Measurements from ENCODE around the gene SMIM1.

SMIM1 gene

DNA sequence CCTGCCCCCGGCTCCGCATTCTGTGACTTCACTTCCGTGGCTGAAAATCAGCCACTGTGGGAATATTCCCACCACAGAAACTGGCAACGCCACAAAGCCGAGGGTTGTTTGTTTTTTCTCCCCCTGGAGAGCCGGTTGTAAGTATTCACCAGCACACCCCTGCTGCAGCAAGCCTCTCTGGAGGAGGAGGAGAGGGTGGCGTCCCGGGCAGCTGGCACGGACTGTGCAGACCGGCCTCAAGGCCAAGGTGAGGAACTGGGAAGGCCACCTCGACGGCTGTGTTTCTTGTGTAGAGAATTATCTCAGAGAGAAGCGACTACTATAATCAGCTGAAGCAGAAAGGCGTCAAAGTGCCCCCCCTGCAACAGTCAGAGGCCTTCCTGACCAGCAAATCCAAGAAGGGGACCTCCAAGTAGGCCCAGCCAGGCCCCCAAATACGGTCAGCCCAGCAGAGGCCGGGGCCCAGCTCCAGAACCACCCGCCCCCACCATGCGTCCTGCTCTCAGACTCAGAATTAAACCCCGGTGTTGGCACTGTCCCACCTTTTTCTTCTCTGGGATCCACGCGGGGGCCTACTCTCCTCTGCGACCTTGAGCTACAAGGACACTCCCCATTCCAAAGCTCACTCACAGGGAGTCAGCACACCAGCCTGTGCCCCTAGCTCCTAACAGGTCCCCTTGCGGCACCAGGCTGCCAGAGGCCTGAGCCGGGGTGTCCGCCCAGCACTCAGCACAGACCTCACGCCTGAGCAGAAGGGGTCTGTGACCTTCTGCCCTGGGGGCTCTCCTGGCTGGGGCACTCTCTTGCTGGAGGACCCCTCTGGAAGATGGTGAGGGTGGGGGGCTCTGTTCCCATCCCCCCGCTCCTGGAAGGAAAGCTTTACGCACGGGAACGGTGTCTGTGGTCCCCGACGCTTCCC is 1.2 kb upstream of the SMIM1 start:
- DNase-seq (ENCODE audit: extremely low spot score), result no peak
- CTCF ChIA-PET, result interaction anchor here (1.0 to 1.2 kb wide), 2 partner anchors 22 to 47 kb away, joined by 3 read pairs; no protein-coding TSS in a partner anchor
- TF ChIP-seq, protein P1, sequence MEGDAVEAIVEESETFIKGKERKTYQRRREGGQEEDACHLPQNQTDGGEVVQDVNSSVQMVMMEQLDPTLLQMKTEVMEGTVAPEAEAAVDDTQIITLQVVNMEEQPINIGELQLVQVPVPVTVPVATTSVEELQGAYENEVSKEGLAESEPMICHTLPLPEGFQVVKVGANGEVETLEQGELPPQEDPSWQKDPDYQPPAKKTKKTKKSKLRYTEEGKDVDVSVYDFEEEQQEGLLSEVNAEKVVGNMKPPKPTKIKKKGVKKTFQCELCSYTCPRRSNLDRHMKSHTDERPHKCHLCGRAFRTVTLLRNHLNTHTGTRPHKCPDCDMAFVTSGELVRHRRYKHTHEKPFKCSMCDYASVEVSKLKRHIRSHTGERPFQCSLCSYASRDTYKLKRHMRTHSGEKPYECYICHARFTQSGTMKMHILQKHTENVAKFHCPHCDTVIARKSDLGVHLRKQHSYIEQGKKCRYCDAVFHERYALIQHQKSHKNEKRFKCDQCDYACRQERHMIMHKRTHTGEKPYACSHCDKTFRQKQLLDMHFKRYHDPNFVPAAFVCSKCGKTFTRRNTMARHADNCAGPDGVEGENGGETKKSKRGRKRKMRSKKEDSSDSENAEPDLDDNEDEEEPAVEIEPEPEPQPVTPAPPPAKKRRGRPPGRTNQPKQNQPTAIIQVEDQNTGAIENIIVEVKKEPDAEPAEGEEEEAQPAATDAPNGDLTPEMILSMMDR (IDR thresholded peaks at IDR 0.05; ENCODE audit: control extremely low read depth, extremely low read depth, low read depth, missing control alignments), result no peak
- POLR2A ChIA-PET, result no interaction called here

DNA sequence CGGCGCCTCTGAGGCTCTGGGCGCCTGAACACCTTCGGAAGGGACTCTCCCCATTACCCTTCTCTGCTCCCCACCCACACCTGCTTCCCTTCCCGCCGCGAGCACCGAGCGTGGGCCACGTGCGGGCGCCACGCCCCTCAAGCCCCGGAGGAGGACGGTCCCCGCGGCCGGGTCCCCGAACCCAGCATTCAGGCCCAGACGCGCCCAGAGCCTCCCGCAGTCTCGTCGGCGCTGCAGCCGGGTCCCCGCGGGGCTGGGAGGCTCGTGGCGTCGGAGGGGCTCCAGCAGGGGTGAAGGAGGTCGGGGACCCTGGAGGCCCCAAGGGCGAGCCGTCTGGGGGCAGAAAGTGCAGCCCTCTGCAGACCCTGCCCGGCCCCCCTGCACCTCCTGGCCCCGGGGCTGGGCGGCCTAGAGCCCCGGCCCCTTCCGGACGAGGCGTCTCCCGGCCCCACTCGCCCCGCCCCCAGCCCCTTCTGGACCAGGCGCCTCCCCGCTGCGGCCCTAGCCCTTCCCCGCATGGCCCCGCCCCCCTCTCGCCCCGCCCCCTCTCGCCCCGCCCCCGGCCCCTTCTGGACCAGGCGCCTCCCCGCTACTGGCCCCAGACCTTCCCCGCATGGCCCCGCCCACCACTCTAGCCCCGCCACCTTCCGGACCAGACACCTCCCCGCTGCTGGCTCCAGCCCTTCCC is 378 bp upstream of the SMIM1 start:
- peak; percentile 100 for DNase-seq (ENCODE audit: extremely low spot score)
- ChIA-PET CTCF (interaction anchor here (1.0 to 1.2 kb wide), 2 partner anchors 21 to 48 kb away, joined by 3 read pairs; no protein-coding TSS in a partner anchor), POLR2A (no interaction called here)
- TF ChIP-seq, protein P1 (IDR thresholded peaks at IDR 0.05; ENCODE audit: control extremely low read depth, extremely low read depth, low read depth, missing control alignments), result no peak

DNA sequence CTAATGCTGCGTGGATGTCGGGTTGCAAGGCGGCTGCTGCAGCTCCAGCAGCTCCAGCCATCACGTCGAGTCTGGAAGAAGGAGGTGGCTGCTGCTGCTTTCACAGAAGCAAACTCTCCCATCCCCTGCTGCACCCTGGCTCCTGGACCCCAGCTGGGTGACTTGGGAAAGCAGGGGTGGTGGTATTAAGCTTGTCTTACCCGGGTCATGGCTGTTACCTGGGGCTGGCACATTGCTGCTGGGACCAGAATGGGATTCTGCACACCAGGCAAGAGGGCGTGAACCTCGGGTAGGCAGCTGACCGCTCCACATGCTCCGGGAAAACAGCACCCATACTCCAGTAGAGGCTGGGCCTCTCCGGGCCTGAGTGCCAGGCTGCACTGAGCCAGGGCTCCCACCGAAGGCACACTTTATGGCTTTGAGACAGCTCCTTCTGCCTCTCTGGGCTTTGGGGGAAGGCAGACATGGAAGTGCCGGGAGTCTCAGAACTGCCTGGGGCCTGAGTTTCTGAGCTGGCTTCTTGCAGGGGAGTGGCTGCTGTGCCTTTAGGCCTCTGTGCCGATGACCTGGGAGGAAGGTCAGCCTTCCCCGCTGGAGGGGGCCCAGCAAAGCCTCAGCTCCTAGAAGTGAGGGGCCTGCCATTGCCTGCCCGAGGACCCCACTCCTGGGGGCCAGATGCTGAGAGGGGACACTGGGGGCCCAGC is 1.2 kb downstream of the SMIM1 start:
- TF ChIP-seq, protein P1 (IDR thresholded peaks at IDR 0.05; ENCODE audit: control extremely low read depth, extremely low read depth, low read depth, missing control alignments), result no peak
- POLR2A ChIA-PET, result no interaction called here
- DNase-seq (ENCODE audit: extremely low spot score), result no peak
- CTCF ChIA-PET, result interaction anchor here (1.1 to 1.3 kb wide), 2 partner anchors 22 to 126 kb away, joined by 3 read pairs; partner anchors contain the start of gene C1orf174

DNA sequence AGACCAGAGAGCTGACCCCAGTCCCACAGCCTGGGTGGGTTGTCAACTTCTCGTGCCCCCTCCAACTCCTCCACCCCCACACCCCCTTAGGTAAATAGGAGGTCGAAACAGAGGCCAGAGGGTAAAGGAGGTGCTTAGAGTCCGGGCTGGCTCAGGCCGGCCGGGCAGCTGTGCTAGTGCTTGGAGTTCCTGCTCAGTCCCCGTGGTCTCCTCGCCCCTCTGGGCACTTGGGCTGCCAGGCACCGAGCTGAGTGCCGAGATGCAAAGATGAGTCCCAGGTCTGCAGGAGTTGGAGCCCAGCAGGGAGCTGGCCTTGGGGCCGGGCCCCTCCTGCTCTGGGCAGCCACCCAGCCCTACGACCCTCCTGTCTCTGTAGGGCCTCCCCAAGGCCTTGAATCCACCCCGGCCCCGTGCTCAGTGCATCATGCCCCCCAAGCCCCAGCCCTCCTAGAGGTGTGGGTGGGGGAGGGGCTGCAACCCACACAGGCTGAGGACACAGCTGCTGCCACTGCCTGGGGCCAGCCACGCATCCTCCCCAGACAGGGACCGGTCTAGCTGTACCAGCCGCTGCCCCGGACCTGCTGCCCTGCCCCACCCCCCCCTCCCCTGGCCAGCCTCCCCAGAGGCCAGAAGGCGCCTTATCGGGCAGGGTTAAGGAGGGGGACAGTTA is 1.9 kb downstream of the SMIM1 start:
- no peak for DNase-seq (ENCODE audit: extremely low spot score)
- ChIA-PET POLR2A (no interaction called here), CTCF (interaction anchor here (1.1 to 1.9 kb wide), 3 partner anchors 21 to 125 kb away, joined by 3 to 10 read pairs (median 3); partner anchors contain the start of gene C1orf174)
- TF ChIP-seq, protein P1 (IDR thresholded peaks at IDR 0.05; ENCODE audit: control extremely low read depth, extremely low read depth, low read depth, missing control alignments), result no peak

DNA sequence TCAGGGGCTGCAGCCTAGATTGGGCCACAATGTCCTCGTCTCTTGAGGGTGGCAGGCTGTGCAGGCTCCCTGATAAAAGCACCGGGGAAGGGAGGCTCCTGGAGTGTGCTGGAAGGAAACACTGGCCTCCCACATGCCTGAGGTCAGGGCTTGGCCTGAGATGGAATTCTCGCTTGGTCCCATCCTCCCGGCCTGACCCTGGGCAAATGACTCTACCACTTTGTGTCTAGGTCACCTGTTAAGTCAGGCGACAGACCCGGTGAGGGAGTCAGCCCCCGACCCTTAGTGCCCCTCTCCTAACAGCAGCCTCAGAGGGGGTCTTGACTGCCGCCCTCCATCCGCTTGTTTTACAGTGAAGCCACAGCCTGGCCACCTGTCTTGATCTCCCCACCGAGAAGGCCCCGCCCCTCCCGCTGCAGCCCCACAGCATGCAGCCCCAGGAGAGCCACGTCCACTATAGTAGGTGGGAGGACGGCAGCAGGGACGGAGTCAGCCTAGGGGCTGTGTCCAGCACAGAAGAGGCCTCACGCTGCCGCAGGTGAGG is 2.5 kb downstream of the SMIM1 start:
- POLR2A ChIA-PET, result no interaction called here
- DNase-seq (ENCODE audit: extremely low spot score), result no peak
- CTCF ChIA-PET, result interaction anchor here (0.7 to 2.2 kb wide), 10 partner anchors 8 to 1866 kb away, joined by 3 to 18 read pairs (median 6); partner anchors contain the start of gene LRRC47
- TF ChIP-seq, protein P1 (IDR thresholded peaks at IDR 0.05; ENCODE audit: control extremely low read depth, extremely low read depth, low read depth, missing control alignments), result no peak

Data from GM10248 (cell line).